GM12891 (cell line): ENCODE results near the gene EMB.
"Not testable (repeated sequence)": the region's sequence is repeated elsewhere in the genome, so short reads cannot be mapped to it uniquely, and the experiment has no call there.

Experiments used
- POLR2A ChIP-seq: IDR thresholded peaks from 2 replicates; pipeline ENCODE4 v1.6.1; 2011; ENCODE audit warnings: low read depth, low read length, control low read depth
- POLR2AphosphoS5 ChIP-seq: IDR thresholded peaks from 2 replicates; pipeline ENCODE4 v1.6.1; 2011; ENCODE audit warnings: low read depth, low read length, control low read depth

DNA sequence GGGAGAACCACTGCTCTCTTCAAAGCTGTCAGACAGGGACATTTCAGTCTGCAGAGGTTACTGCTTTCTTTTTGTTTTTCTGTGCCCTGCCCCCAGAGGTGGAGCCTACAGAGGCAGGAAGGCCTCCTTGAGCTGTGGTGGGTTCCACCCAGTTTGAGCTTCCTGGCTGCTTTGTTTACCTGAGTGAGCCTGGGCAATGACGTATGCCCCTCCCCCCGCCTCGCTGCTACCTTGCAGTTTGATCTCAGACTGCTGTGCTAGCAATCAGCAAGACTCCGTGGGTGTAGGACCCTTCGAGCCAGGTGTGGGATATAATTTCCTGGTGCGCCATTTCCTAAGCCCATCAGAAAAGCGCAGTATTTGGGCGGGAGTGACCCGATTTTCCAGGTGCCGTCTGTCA is 48.4 kb upstream of the EMB start:
- TF ChIP-seq POLR2AphosphoS5, POLR2A: not testable (repeated sequence)
